ENCODE measurements around the gene SLC33A1. TPM values are rescaled to one million over a fixed set of nuclear protein-coding genes. Genes with fewer than 3 reads are reported as not detected.

The SLC33A1 gene
- total and polyA plus RNA-seq, 2 experiments from 2014 or later = 12.5 to 33.5 TPM

DNA sequence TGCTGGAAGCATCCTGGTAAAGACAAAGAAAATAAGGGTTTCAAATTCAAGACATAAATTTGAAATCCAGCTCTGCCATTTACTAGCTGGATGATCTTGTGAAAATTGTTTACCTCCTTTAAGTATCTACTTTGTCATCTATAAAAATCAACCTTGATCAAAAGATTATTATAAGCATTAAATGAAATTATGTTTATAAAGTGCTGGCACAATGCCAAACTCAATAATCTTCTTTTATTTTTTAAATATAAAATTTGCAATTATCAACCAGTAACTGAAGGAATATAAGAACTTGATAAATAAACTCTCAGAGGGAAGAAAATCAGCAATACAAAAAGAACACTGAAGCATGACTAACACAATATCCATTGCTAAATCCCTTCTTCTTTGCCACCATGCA lies 73.9 kb downstream of the SLC33A1 start:
- DNase-seq (ENCODE audit: low spot score) (no peak), ATAC-seq (no peak)
- Mint-ChIP-seq H3K36me3 (ENCODE audit: low read depth) (peaks cover 18% of the 10 kb centered on the region), H3K4me1 (peaks cover 5% of the 10 kb centered on the region; the same call in 2 of the 3 replicates), H3K9me3 (peaks cover 5% of the 10 kb centered on the region), H3K27me3 (ENCODE audit: insufficient read depth, low read depth, poor library complexity) (no peaks in the 10 kb centered on the region), H3K4me3 (no peak overlapping the region), H3K27ac (no peak overlapping the region)
- no peak overlapping the region for H3K4me3 ChIP-seq
- no peak overlapping the region for H3K4me2 ChIP-seq
- H3K9me2 ChIP-seq (ENCODE audit: insufficient read depth) = no peaks in the 10 kb centered on the region
- no peak overlapping the region for H3K27ac ChIP-seq (ENCODE audit: low read depth)
- no peaks in the 10 kb centered on the region for H3K36me3 ChIP-seq (ENCODE audit: insufficient read depth)
- H3K27me3 ChIP-seq (ENCODE audit: insufficient read depth) = no peaks in the 10 kb centered on the region
- no peak overlapping the region for H2AFZ ChIP-seq
- no peaks in the 10 kb centered on the region for H3F3A ChIP-seq (replicated peaks; ENCODE audit: low read depth)
- H3K4me1 ChIP-seq (ENCODE audit: insufficient read depth) = no peaks in the 10 kb centered on the region
- H3K79me2 ChIP-seq (replicated peaks; ENCODE audit: insufficient read depth) = no peaks in the 10 kb centered on the region
- TF ChIP-seq, protein P1, sequence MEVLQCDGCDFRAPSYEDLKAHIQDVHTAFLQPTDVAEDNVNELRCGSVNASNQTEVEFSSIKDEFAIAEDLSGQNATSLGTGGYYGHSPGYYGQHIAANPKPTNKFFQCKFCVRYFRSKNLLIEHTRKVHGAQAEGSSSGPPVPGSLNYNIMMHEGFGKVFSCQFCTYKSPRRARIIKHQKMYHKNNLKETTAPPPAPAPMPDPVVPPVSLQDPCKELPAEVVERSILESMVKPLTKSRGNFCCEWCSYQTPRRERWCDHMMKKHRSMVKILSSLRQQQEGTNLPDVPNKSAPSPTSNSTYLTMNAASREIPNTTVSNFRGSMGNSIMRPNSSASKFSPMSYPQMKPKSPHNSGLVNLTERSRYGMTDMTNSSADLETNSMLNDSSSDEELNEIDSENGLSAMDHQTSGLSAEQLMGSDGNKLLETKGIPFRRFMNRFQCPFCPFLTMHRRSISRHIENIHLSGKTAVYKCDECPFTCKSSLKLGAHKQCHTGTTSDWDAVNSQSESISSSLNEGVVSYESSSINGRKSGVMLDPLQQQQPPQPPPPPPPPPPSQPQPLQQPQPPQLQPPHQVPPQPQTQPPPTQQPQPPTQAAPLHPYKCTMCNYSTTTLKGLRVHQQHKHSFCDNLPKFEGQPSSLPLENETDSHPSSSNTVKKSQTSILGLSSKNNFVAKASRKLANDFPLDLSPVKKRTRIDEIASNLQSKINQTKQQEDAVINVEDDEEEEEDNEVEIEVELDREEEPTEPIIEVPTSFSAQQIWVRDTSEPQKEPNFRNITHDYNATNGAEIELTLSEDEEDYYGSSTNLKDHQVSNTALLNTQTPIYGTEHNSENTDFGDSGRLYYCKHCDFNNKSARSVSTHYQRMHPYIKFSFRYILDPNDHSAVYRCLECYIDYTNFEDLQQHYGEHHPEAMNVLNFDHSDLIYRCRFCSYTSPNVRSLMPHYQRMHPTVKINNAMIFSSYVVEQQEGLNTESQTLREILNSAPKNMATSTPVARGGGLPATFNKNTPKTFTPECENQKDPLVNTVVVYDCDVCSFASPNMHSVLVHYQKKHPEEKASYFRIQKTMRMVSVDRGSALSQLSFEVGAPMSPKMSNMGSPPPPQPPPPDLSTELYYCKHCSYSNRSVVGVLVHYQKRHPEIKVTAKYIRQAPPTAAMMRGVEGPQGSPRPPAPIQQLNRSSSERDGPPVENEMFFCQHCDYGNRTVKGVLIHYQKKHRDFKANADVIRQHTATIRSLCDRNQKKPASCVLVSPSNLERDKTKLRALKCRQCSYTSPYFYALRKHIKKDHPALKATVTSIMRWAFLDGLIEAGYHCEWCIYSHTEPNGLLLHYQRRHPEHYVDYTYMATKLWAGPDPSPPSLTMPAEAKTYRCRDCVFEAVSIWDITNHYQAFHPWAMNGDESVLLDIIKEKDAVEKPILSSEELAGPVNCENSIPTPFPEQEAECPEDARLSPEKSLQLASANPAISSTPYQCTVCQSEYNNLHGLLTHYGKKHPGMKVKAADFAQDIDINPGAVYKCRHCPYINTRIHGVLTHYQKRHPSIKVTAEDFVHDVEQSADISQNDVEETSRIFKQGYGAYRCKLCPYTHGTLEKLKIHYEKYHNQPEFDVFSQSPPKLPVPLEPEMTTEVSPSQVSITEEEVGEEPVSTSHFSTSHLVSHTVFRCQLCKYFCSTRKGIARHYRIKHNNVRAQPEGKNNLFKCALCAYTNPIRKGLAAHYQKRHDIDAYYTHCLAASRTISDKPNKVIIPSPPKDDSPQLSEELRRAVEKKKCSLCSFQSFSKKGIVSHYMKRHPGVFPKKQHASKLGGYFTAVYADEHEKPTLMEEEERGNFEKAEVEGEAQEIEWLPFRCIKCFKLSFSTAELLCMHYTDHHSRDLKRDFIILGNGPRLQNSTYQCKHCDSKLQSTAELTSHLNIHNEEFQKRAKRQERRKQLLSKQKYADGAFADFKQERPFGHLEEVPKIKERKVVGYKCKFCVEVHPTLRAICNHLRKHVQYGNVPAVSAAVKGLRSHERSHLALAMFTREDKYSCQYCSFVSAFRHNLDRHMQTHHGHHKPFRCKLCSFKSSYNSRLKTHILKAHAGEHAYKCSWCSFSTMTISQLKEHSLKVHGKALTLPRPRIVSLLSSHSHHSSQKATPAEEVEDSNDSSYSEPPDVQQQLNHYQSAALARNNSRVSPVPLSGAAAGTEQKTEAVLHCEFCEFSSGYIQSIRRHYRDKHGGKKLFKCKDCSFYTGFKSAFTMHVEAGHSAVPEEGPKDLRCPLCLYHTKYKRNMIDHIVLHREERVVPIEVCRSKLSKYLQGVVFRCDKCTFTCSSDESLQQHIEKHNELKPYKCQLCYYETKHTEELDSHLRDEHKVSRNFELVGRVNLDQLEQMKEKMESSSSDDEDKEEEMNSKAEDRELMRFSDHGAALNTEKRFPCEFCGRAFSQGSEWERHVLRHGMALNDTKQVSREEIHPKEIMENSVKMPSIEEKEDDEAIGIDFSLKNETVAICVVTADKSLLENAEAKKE (CRISPR knock-in tag; IDR thresholded peaks at IDR 0.05) = no peak
- TF ChIP-seq ZNF331 (CRISPR knock-in tag; IDR thresholded peaks at IDR 0.05; ENCODE audit: low read depth) (no peak), CREB1 (CRISPR knock-in tag; IDR thresholded peaks at IDR 0.05; ENCODE audit: low read depth) (no peak), POLR2AphosphoS5 (IDR thresholded peaks at IDR 0.05; ENCODE audit: low read depth) (no peak), EZH2phosphoT487 (IDR thresholded peaks at IDR 0.05; ENCODE audit: unreplicated experiment) (no peak), STAT1 (IDR thresholded peaks at IDR 0.05; ENCODE audit: unreplicated experiment) (no peak), NANOG (IDR thresholded peaks at IDR 0.05; ENCODE audit: borderline replicate concordance) (no peak), JUNB (IDR thresholded peaks at IDR 0.05; ENCODE audit: unreplicated experiment) (no peak), EZH2 (IDR thresholded peaks at IDR 0.05; ENCODE audit: low read depth, unreplicated experiment) (no peak), ZNF114 (CRISPR knock-in tag; IDR thresholded peaks at IDR 0.05) (no peak)
- TF ChIP-seq, protein P2, sequence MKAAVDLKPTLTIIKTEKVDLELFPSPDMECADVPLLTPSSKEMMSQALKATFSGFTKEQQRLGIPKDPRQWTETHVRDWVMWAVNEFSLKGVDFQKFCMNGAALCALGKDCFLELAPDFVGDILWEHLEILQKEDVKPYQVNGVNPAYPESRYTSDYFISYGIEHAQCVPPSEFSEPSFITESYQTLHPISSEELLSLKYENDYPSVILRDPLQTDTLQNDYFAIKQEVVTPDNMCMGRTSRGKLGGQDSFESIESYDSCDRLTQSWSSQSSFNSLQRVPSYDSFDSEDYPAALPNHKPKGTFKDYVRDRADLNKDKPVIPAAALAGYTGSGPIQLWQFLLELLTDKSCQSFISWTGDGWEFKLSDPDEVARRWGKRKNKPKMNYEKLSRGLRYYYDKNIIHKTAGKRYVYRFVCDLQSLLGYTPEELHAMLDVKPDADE (IDR thresholded peaks at IDR 0.05) = no peak
- TF ChIP-seq, protein P3, sequence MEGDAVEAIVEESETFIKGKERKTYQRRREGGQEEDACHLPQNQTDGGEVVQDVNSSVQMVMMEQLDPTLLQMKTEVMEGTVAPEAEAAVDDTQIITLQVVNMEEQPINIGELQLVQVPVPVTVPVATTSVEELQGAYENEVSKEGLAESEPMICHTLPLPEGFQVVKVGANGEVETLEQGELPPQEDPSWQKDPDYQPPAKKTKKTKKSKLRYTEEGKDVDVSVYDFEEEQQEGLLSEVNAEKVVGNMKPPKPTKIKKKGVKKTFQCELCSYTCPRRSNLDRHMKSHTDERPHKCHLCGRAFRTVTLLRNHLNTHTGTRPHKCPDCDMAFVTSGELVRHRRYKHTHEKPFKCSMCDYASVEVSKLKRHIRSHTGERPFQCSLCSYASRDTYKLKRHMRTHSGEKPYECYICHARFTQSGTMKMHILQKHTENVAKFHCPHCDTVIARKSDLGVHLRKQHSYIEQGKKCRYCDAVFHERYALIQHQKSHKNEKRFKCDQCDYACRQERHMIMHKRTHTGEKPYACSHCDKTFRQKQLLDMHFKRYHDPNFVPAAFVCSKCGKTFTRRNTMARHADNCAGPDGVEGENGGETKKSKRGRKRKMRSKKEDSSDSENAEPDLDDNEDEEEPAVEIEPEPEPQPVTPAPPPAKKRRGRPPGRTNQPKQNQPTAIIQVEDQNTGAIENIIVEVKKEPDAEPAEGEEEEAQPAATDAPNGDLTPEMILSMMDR (conservative IDR thresholded peaks at IDR 0.05; ENCODE audit: low read depth in 2 of 2) = no peak
- TF ChIP-seq, protein P4, sequence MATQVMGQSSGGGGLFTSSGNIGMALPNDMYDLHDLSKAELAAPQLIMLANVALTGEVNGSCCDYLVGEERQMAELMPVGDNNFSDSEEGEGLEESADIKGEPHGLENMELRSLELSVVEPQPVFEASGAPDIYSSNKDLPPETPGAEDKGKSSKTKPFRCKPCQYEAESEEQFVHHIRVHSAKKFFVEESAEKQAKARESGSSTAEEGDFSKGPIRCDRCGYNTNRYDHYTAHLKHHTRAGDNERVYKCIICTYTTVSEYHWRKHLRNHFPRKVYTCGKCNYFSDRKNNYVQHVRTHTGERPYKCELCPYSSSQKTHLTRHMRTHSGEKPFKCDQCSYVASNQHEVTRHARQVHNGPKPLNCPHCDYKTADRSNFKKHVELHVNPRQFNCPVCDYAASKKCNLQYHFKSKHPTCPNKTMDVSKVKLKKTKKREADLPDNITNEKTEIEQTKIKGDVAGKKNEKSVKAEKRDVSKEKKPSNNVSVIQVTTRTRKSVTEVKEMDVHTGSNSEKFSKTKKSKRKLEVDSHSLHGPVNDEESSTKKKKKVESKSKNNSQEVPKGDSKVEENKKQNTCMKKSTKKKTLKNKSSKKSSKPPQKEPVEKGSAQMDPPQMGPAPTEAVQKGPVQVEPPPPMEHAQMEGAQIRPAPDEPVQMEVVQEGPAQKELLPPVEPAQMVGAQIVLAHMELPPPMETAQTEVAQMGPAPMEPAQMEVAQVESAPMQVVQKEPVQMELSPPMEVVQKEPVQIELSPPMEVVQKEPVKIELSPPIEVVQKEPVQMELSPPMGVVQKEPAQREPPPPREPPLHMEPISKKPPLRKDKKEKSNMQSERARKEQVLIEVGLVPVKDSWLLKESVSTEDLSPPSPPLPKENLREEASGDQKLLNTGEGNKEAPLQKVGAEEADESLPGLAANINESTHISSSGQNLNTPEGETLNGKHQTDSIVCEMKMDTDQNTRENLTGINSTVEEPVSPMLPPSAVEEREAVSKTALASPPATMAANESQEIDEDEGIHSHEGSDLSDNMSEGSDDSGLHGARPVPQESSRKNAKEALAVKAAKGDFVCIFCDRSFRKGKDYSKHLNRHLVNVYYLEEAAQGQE (IDR thresholded peaks at IDR 0.05; ENCODE audit: unreplicated experiment) = no peak
- H4K20me1 ChIP-seq (replicated peaks; ENCODE audit: insufficient read depth) = no peaks in the 10 kb centered on the region

All from GM23338 (cell line).